Measurements from ENCODE around the gene NID1.

DNA sequence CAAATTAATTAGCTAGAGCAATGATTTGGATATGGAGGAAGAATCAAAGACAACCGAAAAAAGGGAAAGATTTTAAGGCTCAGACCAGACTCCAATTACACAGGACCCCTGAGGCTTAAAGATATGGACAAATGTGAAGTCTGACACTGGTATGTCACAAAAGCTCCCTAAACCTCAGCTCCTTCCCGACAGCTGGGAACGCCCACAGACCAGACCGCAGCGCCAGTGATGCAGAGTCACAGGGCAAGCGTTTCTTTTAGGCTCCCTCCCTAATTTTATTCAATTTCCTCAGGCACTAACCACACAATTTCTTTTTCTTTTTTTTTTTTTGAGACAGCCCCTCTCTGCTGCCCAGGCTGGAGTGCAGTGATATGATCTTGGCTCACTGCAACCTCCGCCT lies 40.2 kb downstream of the NID1 start:
- TF ChIP-seq CTCF (IDR thresholded peaks at IDR 0.05) (no peak), POLR2A (IDR thresholded peaks at IDR 0.05) (no peak)

Measured in suprapubic skin (tissue), 3 donors.